ENCODE results near the gene HMGCS1. TPM values are rescaled to one million over a fixed set of nuclear protein-coding genes. Genes with fewer than 3 reads are reported as not detected.
A peak's percentile ranks its signal among the peaks of the same experiment; 100 is the strongest.

Gene HMGCS1
- total and polyA plus RNA-seq, 9 of the 15 experiments (the other 6 are each of a cell fraction or from before 2014, with no cell fraction given), result 43.7 to 337 (median 111) TPM

DNA sequence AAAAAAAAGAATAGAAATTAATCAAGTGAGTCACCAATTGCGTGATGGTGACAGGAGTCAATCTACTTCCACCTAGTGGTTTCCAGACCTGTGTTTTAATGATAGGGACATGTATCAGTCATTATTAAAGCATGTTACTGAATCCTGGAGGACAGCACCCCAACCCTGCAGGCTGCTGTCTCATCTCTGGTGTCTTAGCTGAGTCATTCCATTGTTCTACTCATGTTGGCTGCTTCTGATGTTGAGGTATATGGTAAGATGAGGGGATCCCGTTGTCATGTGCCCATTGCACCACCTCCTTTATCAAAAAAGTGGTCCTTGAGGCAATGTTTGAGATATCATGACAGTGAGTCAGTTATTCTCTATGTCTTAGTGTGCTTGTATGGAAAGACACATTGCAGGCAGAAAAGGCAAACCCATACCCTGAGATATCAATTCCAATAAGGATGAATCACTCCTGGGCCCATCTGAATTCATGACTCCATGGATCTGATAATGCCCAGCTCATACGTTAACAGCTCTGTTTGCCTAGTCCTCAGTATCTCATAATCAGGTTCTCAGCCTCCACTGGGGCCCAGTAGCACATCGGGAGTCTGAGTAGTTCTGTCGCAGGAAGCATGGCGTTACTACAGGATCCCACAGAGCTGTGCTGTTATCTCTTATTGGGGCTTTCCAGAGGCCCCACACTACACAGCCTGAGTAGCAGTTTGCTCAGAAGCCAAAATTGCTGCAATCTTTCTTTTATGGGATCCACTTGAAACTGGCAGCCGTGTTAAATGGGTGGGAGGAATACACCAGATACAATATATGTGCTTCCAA lies 31.2 kb downstream of the HMGCS1 start (continued):
- TF ChIP-seq RBM17 (IDR thresholded peaks at IDR 0.05; ENCODE audit: borderline replicate concordance, low read depth, low read length) (no peak), KAT7 (CRISPR knock-in tag; IDR thresholded peaks at IDR 0.05; ENCODE audit: borderline replicate concordance) (no peak), HINFP (tag; conservative IDR thresholded peaks at IDR 0.05; ENCODE audit: low read depth) (no peak), PCBP1 (IDR thresholded peaks at IDR 0.05; ENCODE audit: low read depth, low read length, poor library complexity, severe bottlenecking) (no peak), ZKSCAN1 (IDR thresholded peaks at IDR 0.05; ENCODE audit: low read depth, low read length) (no peak), YY1 (IDR thresholded peaks at IDR 0.05; ENCODE audit: borderline replicate concordance in 1 of 3, control insufficient read depth in 1 of 3, extremely low read depth in 1 of 3, insufficient read depth in 3 of 3, insufficient read length in 1 of 3, insufficient replicate concordance in 2 of 3, low read depth in 1 of 3, low read length in 2 of 3) (no peak), C11orf30 (IDR thresholded peaks at IDR 0.05; ENCODE audit: low read depth) (peak; percentile 73), POLR2AphosphoS2 (IDR thresholded peaks at IDR 0.05; ENCODE audit: low read length) (no peak), SIRT6 (IDR thresholded peaks at IDR 0.05; ENCODE audit: low read depth, low read length) (no peak), ZNF384 (IDR thresholded peaks at IDR 0.05; ENCODE audit: low read depth, low read length) (0 out of 2 replicates have a peak, but pooled peaks have one; percentile 19), ZNF561 (CRISPR knock-in tag; conservative IDR thresholded peaks at IDR 0.05) (no peak), MEIS2 (IDR thresholded peaks at IDR 0.05; ENCODE audit: partially characterized antibody) (peak; percentile 57), RAD21 (CRISPR knock-in tag; conservative IDR thresholded peaks at IDR 0.05 in 1 of 2, IDR thresholded peaks at IDR 0.05 in 1 of 2) (peak in 1 of 2 experiments; percentile 29; a peak in 2 of 4 replicates), JUND (IDR thresholded peaks at IDR 0.05; ENCODE audit: borderline replicate concordance, low read depth, low read length) (no peak; the same call in 1 of the 2 replicates), JUND (tag; IDR thresholded peaks at IDR 0.05; ENCODE audit: borderline replicate concordance, low read depth, low read length) (peak; percentile 82; the same call in 2 of the 3 replicates), BCLAF1 (IDR thresholded peaks at IDR 0.05; ENCODE audit: borderline replicate concordance in 1 of 2, control insufficient read depth in 1 of 2, low read depth in 2 of 2, low read length in 1 of 2) (no peak), BCOR (IDR thresholded peaks at IDR 0.05) (no peak), EGR1 (conservative IDR thresholded peaks at IDR 0.05) (no peak), TEAD2 (tag; IDR thresholded peaks at IDR 0.05) (no peak), TAF15 (IDR thresholded peaks at IDR 0.05; ENCODE audit: low read depth, low read length) (no peak)
- TF ChIP-seq, protein P1, sequence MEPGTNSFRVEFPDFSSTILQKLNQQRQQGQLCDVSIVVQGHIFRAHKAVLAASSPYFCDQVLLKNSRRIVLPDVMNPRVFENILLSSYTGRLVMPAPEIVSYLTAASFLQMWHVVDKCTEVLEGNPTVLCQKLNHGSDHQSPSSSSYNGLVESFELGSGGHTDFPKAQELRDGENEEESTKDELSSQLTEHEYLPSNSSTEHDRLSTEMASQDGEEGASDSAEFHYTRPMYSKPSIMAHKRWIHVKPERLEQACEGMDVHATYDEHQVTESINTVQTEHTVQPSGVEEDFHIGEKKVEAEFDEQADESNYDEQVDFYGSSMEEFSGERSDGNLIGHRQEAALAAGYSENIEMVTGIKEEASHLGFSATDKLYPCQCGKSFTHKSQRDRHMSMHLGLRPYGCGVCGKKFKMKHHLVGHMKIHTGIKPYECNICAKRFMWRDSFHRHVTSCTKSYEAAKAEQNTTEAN (CRISPR knock-in tag; IDR thresholded peaks at IDR 0.05), result no peak
